Neural crest cell (in vitro differentiated cells): ENCODE measurements around the gene GREB1L. TPM values are rescaled to one million over a fixed set of nuclear protein-coding genes. Genes with fewer than 3 reads are reported as not detected.

Source experiments
- DNase-seq: peaks from one replicate; pipeline ENCODE4 v3.0.0; 2021; ENCODE audit warnings: low read depth, mixed read lengths, low spot score
- H3K27ac Mint-ChIP-seq: one replicate; pipeline ENCODE4 v1.8.0; 2021; ENCODE audit warnings: mild to moderate bottlenecking, mixed read lengths; ENCODE audit not compliant: unreplicated experiment
- H3K27me3 Mint-ChIP-seq: 2 replicates; pipeline ENCODE4 v1.8.0; 2021; ENCODE audit warnings: low read depth, mild to moderate bottlenecking, mixed read lengths
- H3K36me3 Mint-ChIP-seq: 2 replicates; pipeline ENCODE4 v1.8.0; 2021; ENCODE audit warnings: low read depth, mild to moderate bottlenecking, mixed read lengths
- H3K4me1 Mint-ChIP-seq: 2 replicates; pipeline ENCODE4 v1.8.0; 2021; ENCODE audit warnings: mixed read lengths
- H3K4me3 Mint-ChIP-seq: one replicate; pipeline ENCODE4 v1.8.0; 2021; ENCODE audit warnings: mild to moderate bottlenecking, mixed read lengths
- H3K9me3 Mint-ChIP-seq: 2 replicates; pipeline ENCODE4 v1.8.0; 2021; ENCODE audit warnings: mixed read lengths
- total RNA-seq: library from RNA; stranded (reverse); gene quantifications from 2 replicates; pipeline ENCODE4 v1.2.1, GENCODE V29; 2021
- TF ChIP-seq, protein P1 (sequence below): fragments of 200-600 bp; sonication (generic); conservative IDR thresholded peaks from 2 replicates; pipeline ENCODE4 v1.5.0; 2021; ENCODE audit warnings: antibody characterized with exemption, mild to moderate bottlenecking

GREB1L gene
- total RNA-seq, 1 donor from 2014 or later = 80.5 TPM

DNA sequence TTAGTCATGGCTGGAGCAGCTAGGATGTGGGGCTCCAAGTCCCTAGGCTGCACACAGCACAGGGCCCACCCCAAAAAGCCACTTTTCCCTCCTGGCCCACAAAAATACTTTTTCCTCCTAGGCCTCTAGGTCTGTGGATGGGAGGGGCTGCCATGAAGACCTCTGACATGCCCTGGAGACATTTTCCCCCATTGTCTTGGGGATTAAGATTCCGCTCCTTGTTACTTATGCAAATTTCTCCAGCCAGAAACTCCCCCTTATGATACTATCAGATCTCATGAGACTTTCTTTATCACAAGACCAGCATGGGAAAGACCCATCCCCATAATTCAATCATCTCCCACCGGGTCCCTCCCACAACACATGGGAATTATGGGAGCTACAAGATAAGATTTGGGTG, 232.6 kb downstream of the GREB1L start:
- Mint-ChIP-seq H3K27me3 (no peaks in the 10 kb centered on the region), H3K36me3 (peaks cover 30% of the 10 kb centered on the region), H3K27ac (no peak overlapping the region), H3K9me3 (peaks cover 12% of the 10 kb centered on the region), H3K4me1 (no peaks in the 10 kb centered on the region), H3K4me3 (no peak overlapping the region)
- TF ChIP-seq, protein P1, sequence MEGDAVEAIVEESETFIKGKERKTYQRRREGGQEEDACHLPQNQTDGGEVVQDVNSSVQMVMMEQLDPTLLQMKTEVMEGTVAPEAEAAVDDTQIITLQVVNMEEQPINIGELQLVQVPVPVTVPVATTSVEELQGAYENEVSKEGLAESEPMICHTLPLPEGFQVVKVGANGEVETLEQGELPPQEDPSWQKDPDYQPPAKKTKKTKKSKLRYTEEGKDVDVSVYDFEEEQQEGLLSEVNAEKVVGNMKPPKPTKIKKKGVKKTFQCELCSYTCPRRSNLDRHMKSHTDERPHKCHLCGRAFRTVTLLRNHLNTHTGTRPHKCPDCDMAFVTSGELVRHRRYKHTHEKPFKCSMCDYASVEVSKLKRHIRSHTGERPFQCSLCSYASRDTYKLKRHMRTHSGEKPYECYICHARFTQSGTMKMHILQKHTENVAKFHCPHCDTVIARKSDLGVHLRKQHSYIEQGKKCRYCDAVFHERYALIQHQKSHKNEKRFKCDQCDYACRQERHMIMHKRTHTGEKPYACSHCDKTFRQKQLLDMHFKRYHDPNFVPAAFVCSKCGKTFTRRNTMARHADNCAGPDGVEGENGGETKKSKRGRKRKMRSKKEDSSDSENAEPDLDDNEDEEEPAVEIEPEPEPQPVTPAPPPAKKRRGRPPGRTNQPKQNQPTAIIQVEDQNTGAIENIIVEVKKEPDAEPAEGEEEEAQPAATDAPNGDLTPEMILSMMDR = no peak
- no peak for DNase-seq

DNA sequence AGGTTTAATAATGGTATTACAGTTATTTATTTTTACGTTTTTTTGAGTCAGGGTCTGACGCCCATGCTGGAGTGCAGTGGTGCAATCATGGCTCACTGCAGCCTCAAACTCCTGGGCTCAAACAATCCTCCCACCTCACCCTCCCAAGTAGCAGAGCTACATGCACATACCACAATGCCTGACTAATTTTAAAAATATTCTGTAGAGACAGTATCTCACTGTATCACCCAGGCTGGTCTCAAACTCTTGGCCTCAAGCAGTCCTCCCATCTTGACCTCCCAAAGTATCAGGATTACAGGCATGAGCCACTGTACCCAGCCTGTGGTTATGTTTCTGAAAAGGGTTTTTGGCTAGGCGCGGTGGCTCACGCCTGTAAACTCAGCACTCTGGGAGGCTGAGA, 237.7 kb downstream of the GREB1L start:
- H3K4me1 Mint-ChIP-seq = peaks cover 13% of the 10 kb centered on the region
- peaks cover 1% of the 10 kb centered on the region for H3K9me3 Mint-ChIP-seq
- TF ChIP-seq, protein P1 = no peak
- no peak overlapping the region for H3K4me3 Mint-ChIP-seq
- no peak overlapping the region for H3K27ac Mint-ChIP-seq
- peaks cover 18% of the 10 kb centered on the region for H3K36me3 Mint-ChIP-seq
- H3K27me3 Mint-ChIP-seq = no peaks in the 10 kb centered on the region
- DNase-seq = no peak

DNA sequence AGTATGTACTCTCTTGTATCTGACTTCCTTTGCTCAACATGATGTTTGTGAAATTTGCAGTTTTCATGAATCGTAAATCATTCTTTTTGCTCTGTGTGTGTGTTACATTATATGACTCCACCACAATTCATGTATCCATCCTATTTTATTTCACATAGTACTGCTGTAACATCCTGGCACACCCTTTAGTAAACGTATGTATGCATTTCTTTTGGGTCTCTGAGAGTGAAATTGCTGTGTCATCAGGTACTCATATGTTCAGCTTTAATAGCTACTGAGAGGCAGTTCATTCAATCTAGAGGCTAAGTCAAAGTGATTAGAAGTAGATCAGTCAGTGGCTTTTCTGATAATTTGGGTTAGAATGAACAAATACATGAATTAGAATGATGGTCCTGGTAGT, 239.7 kb downstream of the GREB1L start:
- no peaks in the 10 kb centered on the region for H3K27me3 Mint-ChIP-seq
- no peak for DNase-seq
- H3K4me1 Mint-ChIP-seq = peaks cover 24% of the 10 kb centered on the region
- H3K4me3 Mint-ChIP-seq = no peak overlapping the region
- no peak overlapping the region for H3K27ac Mint-ChIP-seq
- peaks cover 14% of the 10 kb centered on the region for H3K36me3 Mint-ChIP-seq
- H3K9me3 Mint-ChIP-seq = no peaks in the 10 kb centered on the region
- TF ChIP-seq, protein P1 = no peak

DNA sequence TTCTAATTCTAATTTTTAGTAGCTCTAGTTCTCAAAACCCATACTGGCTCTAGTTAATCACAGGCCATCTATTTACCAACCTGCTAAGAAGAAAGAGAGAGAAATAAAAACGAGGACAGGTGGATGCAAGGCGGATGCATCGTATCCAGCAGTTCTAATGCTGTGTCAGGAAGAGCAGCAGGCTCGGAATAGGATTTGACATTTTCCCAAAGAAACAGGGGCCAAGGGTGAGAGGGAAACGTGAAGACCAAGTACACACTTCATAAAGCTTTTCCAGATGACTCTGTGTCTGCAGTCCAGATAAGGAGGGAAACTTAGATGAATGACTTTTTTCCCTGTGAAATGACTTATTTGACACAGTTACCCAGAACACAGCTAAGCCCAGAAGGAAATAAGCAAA, 241.0 kb downstream of the GREB1L start:
- H3K27me3 Mint-ChIP-seq = no peaks in the 10 kb centered on the region
- no peak for DNase-seq
- peaks cover 24% of the 10 kb centered on the region for H3K4me1 Mint-ChIP-seq
- TF ChIP-seq, protein P1 = no peak
- no peak overlapping the region for H3K27ac Mint-ChIP-seq
- H3K9me3 Mint-ChIP-seq = no peaks in the 10 kb centered on the region
- peaks cover 12% of the 10 kb centered on the region for H3K36me3 Mint-ChIP-seq
- no peak overlapping the region for H3K4me3 Mint-ChIP-seq

DNA sequence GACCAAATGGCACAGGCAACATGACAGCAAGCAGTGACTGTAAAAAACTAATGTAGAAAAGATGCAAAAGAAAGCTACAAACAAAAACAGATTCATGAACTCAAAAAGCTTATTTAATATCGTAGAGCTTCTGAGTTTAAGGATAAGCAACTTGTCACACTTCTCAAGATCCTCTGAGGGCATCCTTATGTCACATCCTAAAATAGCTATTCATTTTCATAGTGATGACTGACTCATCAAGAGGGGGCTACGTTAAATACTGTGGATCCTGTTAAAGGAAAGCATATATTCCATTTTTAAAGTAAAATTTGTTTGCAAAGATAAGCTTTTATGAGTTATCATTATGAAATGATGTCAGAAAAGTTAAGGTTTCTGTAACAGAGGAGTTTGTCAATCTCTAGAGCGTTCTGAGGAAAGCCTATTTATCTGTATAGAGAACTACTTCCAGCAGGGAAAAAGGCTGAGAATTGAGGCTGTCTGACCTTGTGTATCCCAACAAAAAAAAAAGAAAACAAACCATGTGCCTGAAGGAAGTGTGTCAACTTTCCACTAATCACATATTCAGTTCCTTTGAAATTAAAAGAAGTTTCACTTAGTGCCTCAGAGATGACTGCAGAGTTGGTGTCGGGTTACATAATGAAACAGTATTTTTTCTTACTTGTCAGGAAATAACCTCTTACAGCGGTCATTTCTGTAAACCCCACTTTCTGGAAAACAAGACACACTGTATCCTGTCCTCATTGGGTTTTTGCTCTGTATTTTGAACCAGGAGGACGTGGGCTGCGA, 243.0 kb downstream of the GREB1L start:
- H3K27me3 Mint-ChIP-seq = no peaks in the 10 kb centered on the region
- TF ChIP-seq, protein P1 = no peak
- H3K9me3 Mint-ChIP-seq = no peaks in the 10 kb centered on the region
- H3K27ac Mint-ChIP-seq = peak overlapping the region; percentile 25
- peaks cover 18% of the 10 kb centered on the region for H3K36me3 Mint-ChIP-seq
- peaks cover 24% of the 10 kb centered on the region for H3K4me1 Mint-ChIP-seq
- H3K4me3 Mint-ChIP-seq = no peak overlapping the region
- DNase-seq = no peak
